ENCODE data around the gene TNFRSF1B.
"Not testable (repeated sequence)": the region's sequence is repeated elsewhere in the genome, so short reads cannot be mapped to it uniquely, and the experiment has no call there.

TNFRSF1B gene

DNA sequence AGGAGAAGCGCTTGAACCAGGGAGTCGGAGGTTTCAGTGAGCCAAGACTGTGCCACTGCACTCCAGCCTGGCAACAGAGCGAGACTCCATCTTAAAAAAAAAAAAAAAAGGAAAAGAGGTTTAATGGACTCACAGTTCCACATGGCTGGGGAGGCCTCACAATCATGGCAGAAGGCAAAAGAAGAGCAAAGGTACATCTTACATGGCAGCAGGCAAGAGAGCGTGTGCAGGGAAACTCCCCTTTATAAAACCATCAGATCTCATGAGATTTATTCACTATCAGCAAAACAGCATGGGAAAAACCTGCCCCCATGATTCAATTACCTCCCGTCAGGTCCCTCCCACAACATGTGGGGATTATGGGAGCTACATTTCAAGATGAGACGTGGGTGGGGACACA, 57.3 kb downstream of the TNFRSF1B start:
- DNase-seq = not testable (repeated sequence)

DNA sequence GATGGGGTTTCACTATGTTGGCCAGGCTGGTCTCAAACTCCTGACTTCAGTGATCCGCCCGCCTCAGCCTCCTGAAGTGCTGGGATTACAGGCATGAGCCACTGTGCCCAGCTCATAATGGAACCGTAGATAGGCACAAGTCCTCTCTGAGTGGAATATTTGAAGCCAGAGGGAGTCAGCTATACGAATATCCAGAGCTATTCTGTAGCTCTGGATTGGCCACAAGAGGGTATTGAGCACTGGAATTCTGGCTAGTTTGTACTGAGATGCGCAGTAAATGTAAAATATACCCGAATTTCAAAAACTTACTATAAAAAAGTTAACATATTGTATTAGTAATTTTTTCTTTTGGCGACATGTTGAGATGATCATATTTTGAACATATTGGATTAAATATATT, 62.2 kb downstream of the TNFRSF1B start:
- no peak for DNase-seq

DNA sequence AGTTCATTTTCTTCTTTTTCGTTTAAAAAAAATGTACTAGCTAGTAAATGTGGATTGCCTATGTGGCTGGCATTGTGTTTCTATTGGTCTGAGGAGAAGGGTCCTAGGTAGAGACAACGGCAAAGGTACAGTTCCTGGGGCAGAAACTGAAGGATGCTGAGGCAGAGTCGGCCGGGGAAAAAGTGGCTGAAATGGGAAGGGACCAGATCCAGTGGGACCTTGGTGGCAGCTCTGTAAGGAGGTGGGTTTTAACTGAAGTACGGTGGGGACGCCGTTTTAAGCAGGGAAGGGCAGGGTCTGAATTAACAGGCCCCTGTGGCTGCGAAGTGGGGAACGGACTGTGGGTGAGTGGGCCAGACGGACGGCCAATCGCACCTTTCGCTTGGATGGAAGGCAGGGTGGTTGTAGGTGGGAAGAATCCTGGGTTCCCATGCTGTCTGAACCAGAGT, 62.6 kb downstream of the TNFRSF1B start:
- no peak for DNase-seq

DNA sequence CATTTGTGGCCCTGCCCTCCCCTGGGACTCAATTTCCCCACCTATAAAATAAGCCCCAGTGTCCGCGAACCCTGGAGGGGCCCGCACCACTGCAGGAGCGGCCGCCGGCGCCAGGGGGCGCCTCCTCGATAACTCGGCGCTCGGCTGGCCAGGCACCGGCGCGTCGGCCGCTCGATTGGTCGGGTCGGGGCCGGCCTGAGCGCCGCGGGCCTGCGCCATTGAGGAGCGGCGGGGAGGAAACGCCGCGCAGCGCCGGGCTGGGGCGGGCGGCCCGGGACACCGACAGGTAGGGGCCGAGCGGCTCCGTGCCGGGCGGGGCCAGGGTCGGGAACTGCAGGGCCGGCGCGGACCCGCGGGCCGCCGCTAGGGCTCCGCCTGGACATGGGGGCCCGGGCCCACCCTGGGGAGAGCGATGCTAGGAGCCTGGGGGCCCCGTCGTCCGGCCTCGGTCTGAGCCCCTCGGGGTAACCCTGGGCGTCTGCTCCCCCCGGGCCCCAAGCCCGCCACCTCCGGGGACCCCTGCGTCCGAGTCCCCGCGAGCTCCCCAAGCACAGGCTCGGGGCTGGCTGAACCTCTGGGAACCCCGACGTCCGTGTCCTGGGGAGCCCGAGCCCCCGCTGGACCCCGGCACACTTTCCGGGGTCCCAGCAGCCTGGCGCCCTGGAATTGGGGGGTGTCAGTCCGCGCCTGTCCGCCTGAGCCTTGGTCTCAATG, 63.2 kb downstream of the TNFRSF1B start, which contains the start of gene VPS13D:
TSS of gene VPS13D (plus strand) at position 196 of the 714 bp plus-strand sequence. CDS start 4,237 bp downstream, outside the sequence.
- no peak for DNase-seq

DNA sequence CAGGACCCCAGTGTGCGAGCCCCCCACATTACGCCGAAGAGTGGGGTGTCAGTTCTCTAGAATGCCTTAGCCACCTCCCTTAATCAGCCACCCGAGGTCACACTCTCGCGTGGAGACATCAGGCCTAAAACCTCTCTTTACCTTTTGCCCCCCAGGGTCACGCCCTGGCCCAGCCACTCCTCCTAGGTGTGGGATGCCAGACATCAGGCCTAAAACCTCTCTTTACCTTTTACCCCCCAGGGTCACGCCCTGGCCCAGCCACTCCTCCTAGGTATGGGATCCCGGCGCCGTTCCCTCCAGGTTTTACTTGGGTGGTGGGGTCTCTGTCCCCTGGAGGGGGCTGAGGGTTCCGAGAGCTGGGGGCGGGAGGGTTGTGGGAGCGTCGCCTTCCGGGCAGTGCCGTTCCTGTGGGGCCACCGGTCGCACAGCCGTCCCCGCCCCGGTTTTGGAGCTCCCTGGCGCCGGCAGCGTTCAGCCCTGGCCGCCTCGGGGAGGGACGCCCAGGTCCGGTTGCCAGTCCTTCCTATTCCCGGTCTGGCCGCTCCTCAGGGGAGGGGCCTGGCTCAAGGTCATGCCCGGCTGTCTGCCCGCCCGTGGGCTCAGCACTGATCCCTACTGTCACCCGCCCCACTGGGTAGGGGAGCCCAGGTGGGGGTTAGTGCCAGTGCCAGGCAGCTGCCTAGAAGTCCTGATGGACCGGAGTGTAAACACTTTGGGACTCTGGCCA, 63.9 kb downstream of the TNFRSF1B start:
- DNase-seq = no peak

DNA sequence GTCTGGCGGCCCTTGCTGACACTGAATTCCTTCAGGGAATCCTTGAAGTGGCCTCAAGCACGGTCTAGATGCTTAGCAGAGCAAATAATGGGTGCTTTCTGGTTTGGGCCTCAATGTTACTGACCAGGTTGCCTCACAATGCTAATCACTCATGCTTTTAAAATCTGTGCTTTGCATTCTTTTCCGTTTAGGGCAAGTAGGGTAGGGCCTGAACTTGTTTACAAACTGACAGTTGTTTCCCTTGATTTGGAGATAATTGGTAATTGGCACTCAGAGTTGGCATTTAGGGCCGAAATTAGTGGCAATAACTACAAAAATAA, 64.4 kb downstream of the TNFRSF1B start:
- DNase-seq = no peak

DNA sequence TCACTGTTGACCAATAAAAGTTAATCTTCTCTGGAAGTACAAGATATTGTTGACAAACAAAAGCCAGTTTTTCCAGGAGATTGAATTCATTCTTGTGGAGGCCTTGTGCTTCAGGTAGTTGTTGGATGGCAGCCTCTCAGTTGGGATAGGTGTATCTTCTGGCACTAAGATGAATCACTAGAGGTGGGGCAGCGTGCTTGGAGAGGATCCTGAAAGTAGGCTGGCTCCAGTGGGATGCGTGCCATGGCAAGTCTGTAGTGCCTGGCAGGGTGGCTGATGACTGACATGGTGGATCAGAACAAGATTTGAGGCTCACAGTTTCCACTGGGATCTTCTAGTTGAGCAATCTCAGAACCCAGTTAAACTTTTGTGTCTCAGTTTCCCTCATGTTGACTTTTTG, 65.4 kb downstream of the TNFRSF1B start:
- DNase-seq = no peak

DNA sequence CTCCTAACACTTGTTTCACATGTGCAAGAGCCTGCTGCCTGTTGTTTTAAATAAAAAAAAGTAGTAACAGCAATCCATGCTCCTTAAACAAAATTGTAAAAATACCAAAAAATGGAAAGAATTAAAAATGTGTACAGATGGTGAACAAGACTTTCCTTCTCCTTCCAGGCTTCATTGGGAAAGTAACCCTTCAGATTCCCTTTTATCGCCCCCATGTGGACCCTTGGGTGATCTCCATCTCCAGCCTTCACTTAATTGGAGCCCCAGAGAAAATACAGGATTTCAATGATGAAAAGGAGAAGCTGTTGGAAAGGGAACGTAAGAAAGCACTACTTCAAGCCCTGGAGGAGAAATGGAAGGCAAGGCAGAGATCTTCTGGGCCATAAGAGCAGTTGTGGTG, 77.3 kb downstream of the TNFRSF1B start:
- no peak for DNase-seq

DNA sequence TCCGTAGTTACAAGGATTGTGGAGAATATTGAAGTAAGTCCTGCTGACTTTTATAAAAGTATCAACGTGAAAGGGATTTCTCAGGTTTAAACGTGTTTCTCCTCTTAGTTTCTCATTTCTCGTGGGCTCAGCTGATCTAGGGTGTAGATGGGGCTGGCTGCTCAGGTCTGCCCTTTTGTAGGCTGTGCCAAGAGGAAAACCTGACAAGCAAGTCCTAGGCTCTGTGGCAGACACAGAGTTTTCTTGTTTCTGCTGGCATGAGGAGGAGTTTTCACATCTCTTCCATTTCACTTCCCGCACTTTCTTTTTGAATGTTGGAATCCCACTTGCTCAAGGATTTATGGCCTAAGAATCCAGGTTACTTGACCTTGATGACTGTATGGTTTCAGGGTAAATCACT, 77.8 kb downstream of the TNFRSF1B start:
- DNase-seq = no peak

DNA sequence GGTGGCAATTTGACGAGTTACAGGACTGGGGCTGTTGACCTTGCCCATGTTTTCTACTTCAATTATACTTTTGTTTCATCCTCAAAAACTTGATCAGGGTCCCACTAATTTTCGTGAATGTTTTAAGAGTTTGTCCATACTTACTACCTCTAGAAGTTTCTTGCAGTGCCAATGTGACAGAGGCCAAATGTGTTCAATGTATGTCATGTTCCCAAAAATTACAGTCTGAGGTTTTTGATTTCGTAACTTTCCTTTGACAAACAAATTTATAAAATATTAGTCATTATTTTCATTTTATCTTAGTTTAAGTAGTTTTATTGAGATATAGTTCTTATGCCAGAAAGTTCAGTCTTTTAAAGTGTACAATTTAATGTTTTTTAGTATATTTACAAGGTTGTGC, 78.3 kb downstream of the TNFRSF1B start:
- DNase-seq = no peak

DNA sequence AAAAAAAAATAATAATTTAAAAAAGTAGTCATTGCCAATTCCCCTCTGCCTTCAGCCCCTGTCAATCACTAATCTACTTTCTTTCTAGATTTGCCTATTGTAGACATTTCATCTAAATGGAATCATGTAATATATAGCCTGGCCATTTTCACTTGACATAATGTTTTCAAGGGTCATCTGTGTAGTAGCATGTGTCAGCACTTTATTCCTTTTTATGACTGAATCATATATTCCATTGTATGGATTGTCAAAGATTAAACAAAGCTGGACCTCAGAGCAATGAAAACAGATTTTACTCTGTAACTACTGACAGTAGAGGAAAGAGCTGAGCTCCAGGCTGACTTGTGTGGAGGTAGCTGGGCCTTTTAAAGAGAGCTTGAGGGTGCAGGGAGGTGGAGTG, 78.9 kb downstream of the TNFRSF1B start:
- DNase-seq = no peak

DNA sequence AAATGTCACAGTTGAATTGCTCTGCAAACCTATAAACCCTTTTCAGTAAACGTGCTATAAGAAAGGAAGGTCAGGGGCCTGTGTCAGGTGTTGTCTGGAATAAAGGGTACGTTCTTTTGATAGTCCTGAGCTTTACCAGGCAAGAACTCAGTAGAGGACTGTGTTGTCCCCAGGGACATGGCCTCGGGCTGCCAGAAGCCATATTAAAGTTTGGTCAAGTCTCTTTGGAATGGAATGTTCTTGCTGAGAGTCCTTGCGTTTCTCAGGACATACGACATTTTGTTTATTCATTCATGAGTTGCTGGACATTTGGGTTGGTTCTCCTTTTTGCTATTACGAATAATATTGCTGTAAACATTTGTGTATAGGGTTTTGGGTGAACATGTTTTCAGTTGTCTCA, 79.8 kb downstream of the TNFRSF1B start:
- DNase-seq = no peak

DNA sequence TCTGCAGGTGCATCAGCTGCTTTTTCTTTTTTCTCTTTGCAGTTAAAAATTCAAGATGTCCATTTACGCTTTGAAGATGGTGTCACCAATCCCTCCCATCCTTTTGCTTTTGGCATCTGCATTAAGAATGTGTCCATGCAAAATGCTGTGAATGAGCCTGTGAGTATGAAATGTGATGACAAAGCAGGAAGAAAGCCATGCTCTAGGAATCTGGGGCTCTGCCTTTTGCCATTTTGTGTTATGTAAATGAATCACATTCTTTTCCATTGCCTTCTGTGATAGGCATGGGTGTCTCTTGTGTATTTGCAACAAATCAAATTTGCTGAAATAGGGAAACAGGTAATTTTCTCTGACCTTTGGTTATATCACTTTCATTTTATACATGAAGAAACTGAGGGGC, 82.4 kb downstream of the TNFRSF1B start:
- DNase-seq = no peak

DNA sequence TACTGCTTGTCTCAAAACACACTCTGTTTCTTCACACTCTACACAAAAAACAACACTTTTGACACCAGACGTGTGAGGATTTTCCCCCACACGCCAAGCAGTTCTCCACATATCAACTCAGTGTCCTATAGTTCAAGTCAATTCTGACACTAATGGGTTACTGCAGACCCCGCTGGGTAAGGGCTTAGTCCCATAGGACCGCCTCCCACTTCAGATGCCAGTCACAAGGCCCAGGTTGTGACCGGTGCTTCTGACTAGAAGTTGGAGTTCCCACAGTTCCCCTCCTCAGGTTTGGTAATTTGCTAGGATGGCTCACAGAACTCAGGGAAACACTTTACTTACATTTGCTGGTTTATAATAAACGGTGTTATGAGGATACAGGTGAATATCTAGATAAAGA, 83.0 kb downstream of the TNFRSF1B start:
- DNase-seq = no peak

DNA sequence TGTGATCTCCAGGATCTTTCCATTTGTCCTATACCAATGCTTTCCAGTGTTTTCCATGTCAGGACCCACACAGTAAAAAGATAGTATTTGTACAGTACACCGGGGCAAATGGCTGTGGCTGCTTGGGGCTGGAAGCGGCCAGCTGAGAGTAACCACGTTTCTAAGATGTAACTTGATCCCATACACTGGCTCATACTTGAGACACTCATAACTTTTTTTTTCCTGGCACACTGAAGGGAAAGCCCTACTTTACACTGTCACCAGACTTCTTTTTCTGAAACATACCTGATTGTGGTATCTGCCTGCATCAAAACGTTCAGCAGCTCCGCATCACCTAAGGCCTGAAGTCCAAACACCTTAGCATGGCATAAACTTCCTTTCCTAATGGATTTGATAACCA, 84.7 kb downstream of the TNFRSF1B start:
- no peak for DNase-seq

DNA sequence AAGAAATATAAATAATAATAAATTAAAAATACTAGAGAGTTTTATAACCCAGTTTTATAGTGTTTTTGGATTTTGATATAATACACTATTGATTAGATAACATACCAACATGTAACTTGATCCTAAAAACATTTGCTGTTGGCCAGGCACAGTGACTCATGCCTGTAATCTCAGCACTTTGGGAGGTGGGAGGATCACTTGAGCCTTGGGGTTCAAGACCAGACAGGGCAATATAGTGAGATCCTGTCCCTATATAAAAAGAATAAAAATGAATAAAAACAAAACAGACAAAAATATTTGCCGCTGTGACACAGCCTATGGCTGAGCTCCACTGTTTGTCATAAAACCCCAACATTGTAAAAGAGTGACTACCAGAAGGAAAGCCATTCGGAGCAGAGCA, 89.1 kb downstream of the TNFRSF1B start:
- no peak for DNase-seq

DNA sequence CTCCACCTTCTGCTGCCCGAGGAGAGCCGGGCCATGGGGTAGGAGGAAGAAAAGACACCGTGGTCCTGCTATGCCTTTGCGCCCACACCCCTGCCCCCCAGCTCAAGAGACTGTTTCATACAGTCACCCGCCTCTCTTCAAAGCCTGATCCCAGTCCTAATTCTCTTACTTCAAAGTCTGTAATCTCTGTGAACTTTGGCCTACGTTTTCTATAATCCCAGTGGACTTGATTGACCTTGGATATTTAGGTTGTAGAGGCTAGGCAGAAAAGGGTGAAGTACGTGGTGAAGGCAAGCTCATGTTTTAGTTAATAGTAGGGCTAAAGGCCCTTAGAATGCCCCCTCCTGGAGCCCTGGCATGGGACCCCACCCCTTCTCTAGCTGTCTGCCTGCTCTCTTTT, 91.5 kb downstream of the TNFRSF1B start:
- no peak for DNase-seq

Data from NCI-H524 treated with DMSO at 0.1 percent for 48 hours (cell line).